Stimulated activated CD8-positive, alpha-beta memory T cell treated with anti-CD3 and anti-CD28 coated beads, Interleukin-15, amount 100 ng/mL, for 4 hours (primary cell): ENCODE data around the gene SIRPG.

Experiments used
- DNase-seq, 2 donors: peaks; one replicate each; pipeline ENCODE4 v3.0.0-alpha.2; 2020; ENCODE audit warnings: low read depth in 2 of 2

SIRPG gene

GRCh38 chr20:1595333-1595732 lies 62.2 kb downstream of the SIRPG start:
- DNase-seq = no peak

- DNase-seq = no peak
These were observed 68.8 kb downstream of the SIRPG start for GRCh38 chr20:1588533-1589460.

DNA sequence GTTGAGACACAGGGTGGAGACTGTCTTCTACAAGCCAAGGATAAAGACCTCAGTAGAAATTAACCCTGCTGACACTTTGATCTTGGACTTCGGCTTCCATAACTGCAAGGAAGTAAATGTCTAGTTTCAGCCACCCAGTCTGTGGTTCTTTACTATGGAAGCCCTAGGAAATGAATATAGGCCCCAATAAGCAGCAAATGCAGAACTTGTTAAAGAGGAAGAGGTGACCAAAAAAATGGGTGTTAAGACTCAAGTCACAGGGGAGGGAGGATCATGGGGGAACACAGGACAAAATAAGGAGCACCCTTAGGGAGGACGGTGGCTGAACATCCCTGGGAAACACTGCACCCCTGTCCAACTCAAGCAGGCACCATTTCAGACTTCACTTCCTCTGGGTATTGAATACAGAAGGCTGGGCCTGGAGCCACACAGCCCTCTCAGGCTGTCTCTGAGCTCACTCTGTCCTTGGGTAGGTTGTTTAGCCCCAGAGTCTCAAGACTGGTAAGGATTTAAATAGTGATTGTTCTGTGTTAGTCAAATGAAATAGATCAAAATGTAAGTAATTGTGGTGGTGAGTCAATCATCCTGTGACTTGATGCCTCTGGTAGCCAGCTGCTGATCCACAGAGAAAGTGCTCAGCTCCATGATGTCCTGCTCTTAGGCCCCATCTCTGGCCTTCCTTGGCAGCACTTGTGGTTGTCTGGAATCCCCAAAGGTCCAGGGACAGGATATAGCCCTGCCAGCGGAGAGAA lies 69.6 kb downstream of the SIRPG start:
- no peak for DNase-seq

- DNase-seq = no peak
These were observed 78.1 kb downstream of the SIRPG start for GRCh38 chr20:1579488-1579887.
